ENCODE data around the gene KCNQ5. TPM values are rescaled to one million over a fixed set of nuclear protein-coding genes. Genes with fewer than 3 reads are reported as not detected.

KCNQ5 gene
- total and polyA plus RNA-seq, 10 of the 15 experiments (the other 5 are each of a cell fraction or from before 2014, with no cell fraction given) = 0.60 to 16.2 (median 3.2) TPM

- ChIA-PET POLR2A (no interaction called here), CTCF (interaction anchor here (1.2 kb wide), 1 partner anchor 10 kb away, joined by 3 read pairs; no protein-coding TSS in a partner anchor), SMC1A (ENCODE audit: uncharacterized antibody, unreplicated experiment) (interaction anchor here (1.1 kb wide), 2 partner anchors 252 to 330 kb away, joined by 3 read pairs; no protein-coding TSS in a partner anchor), RAD21 (ENCODE audit: unreplicated experiment) (no interaction called here)
- WGBS (ENCODE audit: insufficient coverage, insufficient replicate concordance, low lambda C conversion rate, missing lambda C conversion rate) = 100% methylated on average over 2 of the region's 2 CpGs
- TF ChIP-seq KLF5 (IDR thresholded peaks at IDR 0.05; ENCODE audit: partially characterized antibody) (no peak), RBBP5 (conservative IDR thresholded peaks at IDR 0.05) (no peak), NFYB (IDR thresholded peaks at IDR 0.05; ENCODE audit: insufficient read depth, low read depth, low read length) (no peak), ATF2 (IDR thresholded peaks at IDR 0.05; ENCODE audit: low read length) (no peak), HDAC2 (IDR thresholded peaks at IDR 0.05) (no peak), TCF12 (IDR thresholded peaks at IDR 0.05; ENCODE audit: low read depth, low read length) (no peak), ZZZ3 (IDR thresholded peaks at IDR 0.05; ENCODE audit: control insufficient read depth, insufficient read length, low read depth) (no peak), RELA (IDR thresholded peaks at IDR 0.05; ENCODE audit: borderline replicate concordance, partially characterized antibody) (no peak)
- TF ChIP-seq, protein P1, sequence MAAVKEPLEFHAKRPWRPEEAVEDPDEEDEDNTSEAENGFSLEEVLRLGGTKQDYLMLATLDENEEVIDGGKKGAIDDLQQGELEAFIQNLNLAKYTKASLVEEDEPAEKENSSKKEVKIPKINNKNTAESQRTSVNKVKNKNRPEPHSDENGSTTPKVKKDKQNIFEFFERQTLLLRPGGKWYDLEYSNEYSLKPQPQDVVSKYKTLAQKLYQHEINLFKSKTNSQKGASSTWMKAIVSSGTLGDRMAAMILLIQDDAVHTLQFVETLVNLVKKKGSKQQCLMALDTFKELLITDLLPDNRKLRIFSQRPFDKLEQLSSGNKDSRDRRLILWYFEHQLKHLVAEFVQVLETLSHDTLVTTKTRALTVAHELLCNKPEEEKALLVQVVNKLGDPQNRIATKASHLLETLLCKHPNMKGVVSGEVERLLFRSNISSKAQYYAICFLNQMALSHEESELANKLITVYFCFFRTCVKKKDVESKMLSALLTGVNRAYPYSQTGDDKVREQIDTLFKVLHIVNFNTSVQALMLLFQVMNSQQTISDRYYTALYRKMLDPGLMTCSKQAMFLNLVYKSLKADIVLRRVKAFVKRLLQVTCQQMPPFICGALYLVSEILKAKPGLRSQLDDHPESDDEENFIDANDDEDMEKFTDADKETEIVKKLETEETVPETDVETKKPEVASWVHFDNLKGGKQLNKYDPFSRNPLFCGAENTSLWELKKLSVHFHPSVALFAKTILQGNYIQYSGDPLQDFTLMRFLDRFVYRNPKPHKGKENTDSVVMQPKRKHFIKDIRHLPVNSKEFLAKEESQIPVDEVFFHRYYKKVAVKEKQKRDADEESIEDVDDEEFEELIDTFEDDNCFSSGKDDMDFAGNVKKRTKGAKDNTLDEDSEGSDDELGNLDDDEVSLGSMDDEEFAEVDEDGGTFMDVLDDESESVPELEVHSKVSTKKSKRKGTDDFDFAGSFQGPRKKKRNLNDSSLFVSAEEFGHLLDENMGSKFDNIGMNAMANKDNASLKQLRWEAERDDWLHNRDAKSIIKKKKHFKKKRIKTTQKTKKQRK (IDR thresholded peaks at IDR 0.05; ENCODE audit: low read depth, low read length) = no peak
- Histone ChIP-seq H4K20me1 (ENCODE audit: control insufficient read depth, insufficient read depth) (no peaks in the 10 kb centered on the region), H3K4me2 (ENCODE audit: control insufficient read depth, insufficient read depth) (no peak overlapping the region), H3K9me3 (replicated peaks; ENCODE audit: control insufficient read depth, insufficient read depth, low read length) (no peaks in the 10 kb centered on the region), H2AFZ (ENCODE audit: control insufficient read depth, low read depth, low read length) (no peak overlapping the region), H3K27ac (ENCODE audit: control insufficient read depth, insufficient read depth) (no peak overlapping the region), H3K4me3 (no peak overlapping the region), H3K27me3 (replicated peaks in 1 of 2; ENCODE audit: control insufficient read depth in 2 of 2, insufficient read depth in 2 of 2, low read length in 1 of 2) (no peaks in the 10 kb centered on the region), H3K79me2 (ENCODE audit: control insufficient read depth, insufficient read depth, low read length) (no peaks in the 10 kb centered on the region), H3K9ac (ENCODE audit: control insufficient read depth, insufficient read depth, low read length) (no peak overlapping the region), H3K4me1 (ENCODE audit: control insufficient read depth, insufficient read depth, low read length) (no peaks in the 10 kb centered on the region), H3K36me3 (ENCODE audit: control insufficient read depth in 2 of 2, insufficient read depth in 2 of 2, low read length in 1 of 2) (no peaks in the 10 kb centered on the region)
- ATAC-seq (no peak), FAIRE-seq (no peak), DNase-seq (ENCODE audit: low read depth, low spot score) (no peak)
- in situ Hi-C loops (cut with MboI) = no loop called here
- intact Hi-C loops (cut with micrococcal nuclease; ENCODE audit: unreplicated experiment) = no loop called here
- no TSS peak for BruUV-seq (replicated peaks)
Measured at GRCh38 chr6:72946774-72947173, 324.9 kb downstream of the KCNQ5 start.

All from GM12878 (cell line).